ENCODE measurements around the gene NT5C. TPM values are rescaled to one million over a fixed set of nuclear protein-coding genes. Genes with fewer than 3 reads are reported as not detected.
"Not testable (repeated sequence)": the region's sequence is repeated elsewhere in the genome, so short reads cannot be mapped to it uniquely, and the experiment has no call there.

Gene NT5C
- total and polyA plus RNA-seq, 4 donors, result 27.2 to 61.0 (median 55.9) TPM

- DNase-seq (ENCODE audit: low read depth in 4 of 6, low spot score in 6 of 6), result no peak
- Histone ChIP-seq H3K27me3 (ENCODE audit: control insufficient read depth, insufficient read depth, low read length) (no peaks in the 10 kb centered on the region), H3K4me1 (ENCODE audit: control insufficient read depth, insufficient read depth, low read length) (peaks cover 12% of the 10 kb centered on the region), H3K27ac (ENCODE audit: low read depth, low read length) (no peak overlapping the region), H3K4me3 (ENCODE audit: low read depth, low read length) (no peak overlapping the region), H3K36me3 (ENCODE audit: control insufficient read depth, insufficient read depth, low read length) (peaks cover 47% of the 10 kb centered on the region), H3K9me3 (ENCODE audit: control insufficient read depth, insufficient read depth, low read length) (no peaks in the 10 kb centered on the region)
- WGBS (ENCODE audit: insufficient coverage), result 75% methylated on average over 1 of the region's 6 CpGs
Observed at GRCh38 chr17:75147878-75148546, 16.5 kb upstream of the NT5C start.

GRCh38 chr17:75146592-75146991 is 15.1 kb upstream of the NT5C start:
- 100% methylated on average over 2 of the region's 3 CpGs for WGBS (ENCODE audit: insufficient coverage)
- H3K36me3 ChIP-seq (ENCODE audit: control insufficient read depth, insufficient read depth, low read length), result peaks cover 59% of the 10 kb centered on the region

DNA sequence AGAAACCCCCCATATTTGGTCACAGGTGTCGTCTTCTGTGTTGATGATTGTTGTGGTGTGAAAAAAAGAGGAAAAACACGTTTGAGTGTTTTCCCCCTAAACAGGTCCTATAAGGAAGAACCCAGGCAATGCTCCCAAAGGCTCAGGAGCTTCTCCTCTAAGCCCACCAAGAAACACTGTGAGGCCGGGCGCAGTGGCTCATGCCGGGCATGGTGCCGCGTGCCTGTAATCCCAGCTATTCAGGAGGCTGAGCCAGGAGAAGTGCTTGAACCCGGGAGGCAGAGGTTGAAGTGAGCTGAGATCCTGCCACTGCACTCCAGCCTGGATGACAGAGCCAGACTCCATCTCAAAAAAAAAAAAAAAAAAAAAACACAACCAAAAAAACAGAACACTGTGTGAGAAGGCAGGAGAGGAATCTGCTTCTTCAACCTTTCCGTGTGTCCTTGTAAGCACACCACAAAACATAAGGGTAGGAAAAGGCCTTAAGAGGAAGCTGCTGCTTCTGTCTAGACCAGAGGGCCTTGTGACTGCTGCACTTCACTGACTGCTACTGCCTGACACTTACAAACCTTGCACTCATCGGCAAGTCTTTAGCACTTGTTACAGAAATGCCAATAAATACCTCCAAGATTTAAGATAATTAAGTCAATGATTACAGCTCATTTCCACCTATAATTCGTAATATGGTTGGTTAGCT is 13.4 kb upstream of the NT5C start:
- WGBS (ENCODE audit: insufficient coverage), result 90% methylated on average over 2 of the region's 11 CpGs
- H3K27me3 ChIP-seq (ENCODE audit: control insufficient read depth, insufficient read depth, low read length), result no peaks in the 10 kb centered on the region
- DNase-seq (ENCODE audit: low read depth in 4 of 6, low spot score in 6 of 6), result no peak
- peaks cover 72% of the 10 kb centered on the region for H3K36me3 ChIP-seq (ENCODE audit: control insufficient read depth, insufficient read depth, low read length)
- no peak overlapping the region for H3K27ac ChIP-seq (ENCODE audit: low read depth, low read length)
- H3K4me1 ChIP-seq (ENCODE audit: control insufficient read depth, insufficient read depth, low read length), result no peaks in the 10 kb centered on the region
- no peaks in the 10 kb centered on the region for H3K9me3 ChIP-seq (ENCODE audit: control insufficient read depth, insufficient read depth, low read length)
- no peak overlapping the region for H3K4me3 ChIP-seq (ENCODE audit: low read depth, low read length)

More at GRCh38 chr17:75146592-75146991, 15.1 kb upstream of the NT5C start:
- DNase-seq (ENCODE audit: low read depth in 4 of 6, low spot score in 6 of 6), result no peak
- no peak overlapping the region for H3K4me3 ChIP-seq (ENCODE audit: low read depth, low read length)
- no peak overlapping the region for H3K27ac ChIP-seq (ENCODE audit: low read depth, low read length)
- no peaks in the 10 kb centered on the region for H3K27me3 ChIP-seq (ENCODE audit: control insufficient read depth, insufficient read depth, low read length)
- H3K4me1 ChIP-seq (ENCODE audit: control insufficient read depth, insufficient read depth, low read length), result peaks cover 10% of the 10 kb centered on the region
- no peaks in the 10 kb centered on the region for H3K9me3 ChIP-seq (ENCODE audit: control insufficient read depth, insufficient read depth, low read length)

DNA sequence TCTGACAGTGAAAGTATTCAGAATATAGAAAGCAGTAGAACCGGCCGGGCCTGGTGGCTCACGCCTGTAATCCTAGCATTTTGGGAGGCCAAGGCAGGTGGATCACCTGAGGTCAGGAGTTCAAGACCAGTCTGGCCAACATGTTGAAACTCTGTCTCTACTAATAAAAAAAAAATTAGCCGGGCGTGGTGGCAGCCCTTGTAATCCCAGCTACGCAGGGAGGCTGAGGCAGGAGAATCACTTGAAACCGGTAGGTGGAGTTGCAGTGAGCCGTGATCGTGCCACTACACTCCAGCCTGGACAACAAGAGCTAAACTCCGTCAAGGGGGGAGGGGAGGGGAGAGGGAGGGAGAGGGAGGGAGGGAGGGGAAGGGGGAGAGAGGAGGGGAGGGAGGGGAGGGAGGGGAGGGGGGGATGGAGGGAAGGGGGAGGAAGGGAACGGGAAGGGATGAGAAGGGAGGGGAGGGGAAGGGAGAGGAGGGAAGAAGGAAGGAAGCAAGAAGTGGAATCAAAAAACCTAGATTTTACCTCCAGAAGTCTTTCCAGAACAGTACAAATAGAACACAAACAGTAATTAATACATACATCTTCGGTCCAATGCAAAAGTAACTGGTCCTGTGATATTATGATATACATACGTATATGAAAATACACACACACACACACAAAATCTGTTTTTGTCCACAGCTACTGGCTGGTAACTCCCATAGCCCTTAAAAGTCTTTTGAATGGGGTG is 10.9 kb upstream of the NT5C start:
- no peak overlapping the region for H3K27ac ChIP-seq (ENCODE audit: low read depth, low read length)
- DNase-seq (ENCODE audit: low read depth in 4 of 6, low spot score in 6 of 6), result no peak
- no peak overlapping the region for H3K4me3 ChIP-seq (ENCODE audit: low read depth, low read length)
- H3K9me3 ChIP-seq (ENCODE audit: control insufficient read depth, insufficient read depth, low read length), result no peaks in the 10 kb centered on the region
- no peaks in the 10 kb centered on the region for H3K4me1 ChIP-seq (ENCODE audit: control insufficient read depth, insufficient read depth, low read length)
- H3K36me3 ChIP-seq (ENCODE audit: control insufficient read depth, insufficient read depth, low read length), result peaks cover 81% of the 10 kb centered on the region
- 93% methylated on average over 2 of the region's 13 CpGs for WGBS (ENCODE audit: insufficient coverage)
- H3K27me3 ChIP-seq (ENCODE audit: control insufficient read depth, insufficient read depth, low read length), result no peaks in the 10 kb centered on the region

GRCh38 chr17:75138519-75138918 is 7.0 kb upstream of the NT5C start:
- Histone ChIP-seq H3K4me1 (ENCODE audit: control insufficient read depth, insufficient read depth, low read length) (no peaks in the 10 kb centered on the region), H3K27ac (ENCODE audit: low read depth, low read length) (no peak overlapping the region), H3K36me3 (ENCODE audit: control insufficient read depth, insufficient read depth, low read length) (peaks cover 68% of the 10 kb centered on the region), H3K27me3 (ENCODE audit: control insufficient read depth, insufficient read depth, low read length) (no peaks in the 10 kb centered on the region), H3K9me3 (ENCODE audit: control insufficient read depth, insufficient read depth, low read length) (no peaks in the 10 kb centered on the region), H3K4me3 (ENCODE audit: low read depth, low read length) (no peak overlapping the region)
- WGBS (ENCODE audit: insufficient coverage), result 95% methylated on average over 3 of the region's 5 CpGs
- no peak for DNase-seq (ENCODE audit: low read depth in 4 of 6, low spot score in 6 of 6)

DNA sequence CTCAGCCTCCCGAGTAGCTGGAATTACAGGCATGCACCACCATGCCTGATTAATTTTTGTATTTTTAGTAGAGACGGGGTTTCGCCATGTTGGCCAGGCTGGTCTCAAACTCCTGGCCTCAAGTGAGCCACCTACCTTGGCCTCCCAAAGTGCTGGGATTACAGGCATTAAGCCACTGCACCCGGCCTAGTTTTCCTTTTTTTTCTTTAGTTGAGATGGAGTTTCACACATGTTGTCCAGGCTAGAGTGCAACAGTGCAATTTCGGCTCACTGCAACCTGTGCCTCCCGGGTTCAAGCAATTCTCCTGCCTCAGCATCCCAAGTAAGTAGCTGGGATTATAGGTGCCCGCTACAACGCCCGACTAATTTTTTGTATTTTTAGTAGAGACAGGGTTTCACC is 6.2 kb upstream of the NT5C start:
- H3K27me3 ChIP-seq (ENCODE audit: control insufficient read depth, insufficient read depth, low read length); H3K4me3 ChIP-seq (ENCODE audit: low read depth, low read length); H3K4me1 ChIP-seq (ENCODE audit: control insufficient read depth, insufficient read depth, low read length); DNase-seq (ENCODE audit: low read depth in 4 of 6, low spot score in 6 of 6); H3K27ac ChIP-seq (ENCODE audit: low read depth, low read length); H3K9me3 ChIP-seq (ENCODE audit: control insufficient read depth, insufficient read depth, low read length): not testable (repeated sequence)
- peaks cover 64% of the 10 kb centered on the region for H3K36me3 ChIP-seq (ENCODE audit: control insufficient read depth, insufficient read depth, low read length)
- no CpG with 5 or more reads among the region's 9 CpGs for WGBS (ENCODE audit: insufficient coverage)

GRCh38 chr17:75135946-75136345 is 4.4 kb upstream of the NT5C start:
- no peaks in the 10 kb centered on the region for H3K9me3 ChIP-seq (ENCODE audit: control insufficient read depth, insufficient read depth, low read length)
- WGBS (ENCODE audit: insufficient coverage), result 90% methylated on average over 3 of the region's 8 CpGs
- no peak overlapping the region for H3K27ac ChIP-seq (ENCODE audit: low read depth, low read length)
- peaks cover 10% of the 10 kb centered on the region for H3K4me1 ChIP-seq (ENCODE audit: control insufficient read depth, insufficient read depth, low read length)
- no peak overlapping the region for H3K4me3 ChIP-seq (ENCODE audit: low read depth, low read length)
- no peak for DNase-seq (ENCODE audit: low read depth in 4 of 6, low spot score in 6 of 6)
- H3K27me3 ChIP-seq (ENCODE audit: control insufficient read depth, insufficient read depth, low read length), result no peaks in the 10 kb centered on the region
- peaks cover 49% of the 10 kb centered on the region for H3K36me3 ChIP-seq (ENCODE audit: control insufficient read depth, insufficient read depth, low read length)

DNA sequence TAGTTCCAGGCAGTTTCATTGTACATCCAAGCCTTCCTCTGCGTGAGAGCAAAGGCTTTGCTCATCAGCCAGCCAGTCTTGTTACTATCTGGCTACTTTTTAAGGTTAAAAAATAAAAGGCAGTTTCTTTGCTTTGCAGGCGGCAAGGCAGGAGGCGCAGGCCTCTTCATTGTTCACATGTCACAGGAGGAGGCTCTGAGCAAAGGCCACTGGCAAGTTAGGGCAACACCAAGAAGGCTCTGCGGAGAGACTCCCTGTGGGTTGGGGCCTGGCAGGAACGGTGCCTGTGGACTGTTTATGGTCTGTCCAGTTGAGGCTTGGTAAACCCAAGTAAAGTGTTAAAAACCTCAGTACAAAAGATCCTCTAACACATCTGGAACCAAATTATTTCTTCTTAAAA is 3.9 kb upstream of the NT5C start:
- peaks cover 46% of the 10 kb centered on the region for H3K36me3 ChIP-seq (ENCODE audit: control insufficient read depth, insufficient read depth, low read length)
- no peak for DNase-seq (ENCODE audit: low read depth in 4 of 6, low spot score in 6 of 6)
- H3K9me3 ChIP-seq (ENCODE audit: control insufficient read depth, insufficient read depth, low read length), result no peaks in the 10 kb centered on the region
- WGBS (ENCODE audit: insufficient coverage), result 66% methylated on average over 4 of the region's 5 CpGs
- H3K4me1 ChIP-seq (ENCODE audit: control insufficient read depth, insufficient read depth, low read length), result peaks cover 15% of the 10 kb centered on the region
- no peak overlapping the region for H3K27ac ChIP-seq (ENCODE audit: low read depth, low read length)
- no peaks in the 10 kb centered on the region for H3K27me3 ChIP-seq (ENCODE audit: control insufficient read depth, insufficient read depth, low read length)
- no peak overlapping the region for H3K4me3 ChIP-seq (ENCODE audit: low read depth, low read length)

DNA sequence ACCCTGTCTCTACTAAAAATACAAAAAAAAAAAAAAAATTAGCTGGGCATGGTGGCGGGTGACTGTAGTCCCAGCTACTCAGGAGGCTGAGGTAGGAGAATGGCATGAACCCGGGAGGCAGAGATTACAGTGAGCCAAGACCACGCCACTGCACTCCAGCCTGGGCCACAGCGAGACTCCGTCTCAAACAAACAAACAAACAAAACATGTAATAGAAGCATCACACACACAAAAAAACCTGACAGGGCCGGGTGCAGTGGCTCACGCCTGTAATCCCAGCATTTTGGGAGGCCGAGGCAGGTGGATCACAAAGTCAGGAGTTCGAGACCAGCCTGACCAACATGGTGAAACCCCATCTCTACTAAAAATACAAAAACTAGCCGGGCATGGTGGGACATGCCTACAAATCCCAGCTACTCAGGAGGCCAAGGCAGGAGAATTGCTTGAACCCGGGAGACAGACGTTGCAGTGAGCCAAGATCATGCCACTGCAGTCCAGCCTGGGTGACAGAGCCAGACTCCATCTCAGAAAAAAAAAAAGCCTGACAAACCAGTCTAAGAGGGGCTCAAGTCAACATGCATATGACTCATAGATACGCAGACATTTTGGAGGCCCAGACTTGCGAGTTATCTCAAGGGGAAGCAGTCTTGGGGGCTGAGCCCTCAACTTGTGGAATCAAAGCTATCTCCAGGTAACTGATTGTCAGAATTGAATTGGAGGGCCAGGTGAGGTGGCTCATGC is 2.2 kb upstream of the NT5C start:
- not testable (repeated sequence) for H3K9me3 ChIP-seq (ENCODE audit: control insufficient read depth, insufficient read depth, low read length); H3K27ac ChIP-seq (ENCODE audit: low read depth, low read length); DNase-seq (ENCODE audit: low read depth in 4 of 6, low spot score in 6 of 6); H3K4me3 ChIP-seq (ENCODE audit: low read depth, low read length); H3K27me3 ChIP-seq (ENCODE audit: control insufficient read depth, insufficient read depth, low read length)
- WGBS (ENCODE audit: insufficient coverage), result 88% methylated on average over 11 of the region's 14 CpGs
- Histone ChIP-seq H3K4me1 (ENCODE audit: control insufficient read depth, insufficient read depth, low read length) (peaks cover 27% of the 10 kb centered on the region), H3K36me3 (ENCODE audit: control insufficient read depth, insufficient read depth, low read length) (peaks cover 53% of the 10 kb centered on the region)

Data from spinal cord (tissue), 10 donors.